Trophoblast cell (in vitro differentiated cells and primary cell): Measurements from ENCODE around the gene PAK2.

Source experiments
- DNase-seq, 2 donors: peaks; one replicate each; pipeline ENCODE4 v3.0.0-alpha.2; 2016
- H2AFZ ChIP-seq: 2 replicates; pipeline ENCODE4 v1.6.1; 2013; ENCODE audit warnings: low read length, moderate library complexity, mild to moderate bottlenecking; ENCODE audit not compliant: insufficient read depth, poor library complexity
- H2AK5ac ChIP-seq: 2 replicates; pipeline ENCODE4 v1.6.1; 2013; ENCODE audit warnings: mild to moderate bottlenecking, low read length
- H2BK120ac ChIP-seq: 2 replicates; pipeline ENCODE4 v1.6.1; 2013; ENCODE audit warnings: low read length, mild to moderate bottlenecking, moderate library complexity; ENCODE audit not compliant: insufficient read depth, poor library complexity
- H2BK12ac ChIP-seq: 2 replicates; pipeline ENCODE4 v1.6.1; 2013; ENCODE audit warnings: mild to moderate bottlenecking, low read length, moderate library complexity
- H2BK5ac ChIP-seq: 2 replicates; pipeline ENCODE4 v1.6.1; 2013; ENCODE audit warnings: low read length, low read depth, moderate library complexity, mild to moderate bottlenecking; ENCODE audit not compliant: poor library complexity
- H3K14ac ChIP-seq: 2 replicates; pipeline ENCODE4 v1.6.1; 2013; ENCODE audit warnings: mild to moderate bottlenecking, low read length
- H3K18ac ChIP-seq: 2 replicates; pipeline ENCODE4 v1.6.1; 2013; ENCODE audit warnings: mild to moderate bottlenecking, low read length
- H3K23ac ChIP-seq: 2 replicates; pipeline ENCODE4 v1.6.1; 2013; ENCODE audit warnings: low read length
- H3K27ac ChIP-seq: 2 replicates; pipeline ENCODE4 v1.5.1; 2013; ENCODE audit warnings: low read depth, mild to moderate bottlenecking, inconsistent platforms, low read length, moderate library complexity
- H3K27me3 ChIP-seq: 2 replicates; pipeline ENCODE4 v1.6.1; 2013; ENCODE audit warnings: inconsistent platforms, mild to moderate bottlenecking, low read length, moderate library complexity; ENCODE audit not compliant: insufficient read depth
- H3K36me3 ChIP-seq, 2 experiments: 1 replicate in 1 of 2; 2 replicates in 1 of 2; pipeline ENCODE4 v1.6.1; 2013; ENCODE audit warnings: low read length in 2 of 2, mild to moderate bottlenecking in 2 of 2, moderate library complexity in 1 of 2; ENCODE audit not compliant: insufficient read depth in 2 of 2, control insufficient read depth in 1 of 2
- H3K4ac ChIP-seq: 2 replicates; pipeline ENCODE4 v1.6.1; 2013; ENCODE audit warnings: low read depth, mild to moderate bottlenecking, low read length, moderate library complexity
- H3K4me1 ChIP-seq, 2 experiments: 1 replicate in 1 of 2; 2 replicates in 1 of 2; pipeline ENCODE4 v1.6.1; 2013; ENCODE audit warnings: low read length in 2 of 2, mild to moderate bottlenecking in 2 of 2, moderate library complexity in 1 of 2; ENCODE audit not compliant: insufficient read depth in 2 of 2, control insufficient read depth in 1 of 2
- H3K4me2 ChIP-seq: 2 replicates; pipeline ENCODE4 v1.6.1; 2013; ENCODE audit warnings: inconsistent platforms, mild to moderate bottlenecking, low read length, moderate library complexity
- H3K4me3 ChIP-seq: 2 replicates; pipeline ENCODE4 v1.5.1; 2013; ENCODE audit warnings: mild to moderate bottlenecking, low read depth, low read length, inconsistent platforms
- H3K79me1 ChIP-seq: one replicate; pipeline ENCODE4 v1.6.1; 2013; ENCODE audit warnings: low read length
- H3K79me2 ChIP-seq: 2 replicates; pipeline ENCODE4 v1.6.1; 2013; ENCODE audit warnings: low read length, mild to moderate bottlenecking; ENCODE audit not compliant: control insufficient read depth, insufficient read depth, poor library complexity
- H3K9ac ChIP-seq: 2 replicates; pipeline ENCODE4 v1.6.1; 2013; ENCODE audit warnings: mild to moderate bottlenecking, low read length
- H3K9me3 ChIP-seq: 2 replicates; pipeline ENCODE4 v1.6.1; 2013; ENCODE audit warnings: low read depth, mild to moderate bottlenecking, control low read depth, inconsistent platforms, low read length; ENCODE audit not compliant: insufficient read depth
- H4K12ac ChIP-seq: 2 replicates; pipeline ENCODE4 v1.6.1; 2013; ENCODE audit warnings: low read depth, mild to moderate bottlenecking, low read length, moderate library complexity
- H4K8ac ChIP-seq: 2 replicates; pipeline ENCODE4 v1.6.1; 2013; ENCODE audit warnings: low read depth, mild to moderate bottlenecking, low read length, moderate library complexity
- H4K91ac ChIP-seq: one replicate; pipeline ENCODE4 v1.6.1; 2013; ENCODE audit warnings: low read depth, mild to moderate bottlenecking, low read length, moderate library complexity
- WGBS: extraction: QIAGEN DNeasy Blood & Tissue Kit; methylation state at CpG from one replicate; pipeline ENCODE4 v1.1.7; 2013; ENCODE audit warnings: missing lambda C conversion rate; ENCODE audit not compliant: insufficient read length, insufficient coverage; ENCODE audit errors: extremely low coverage; 5-methylcytosine and 5-hydroxymethylcytosine counted together

PAK2 gene

DNA sequence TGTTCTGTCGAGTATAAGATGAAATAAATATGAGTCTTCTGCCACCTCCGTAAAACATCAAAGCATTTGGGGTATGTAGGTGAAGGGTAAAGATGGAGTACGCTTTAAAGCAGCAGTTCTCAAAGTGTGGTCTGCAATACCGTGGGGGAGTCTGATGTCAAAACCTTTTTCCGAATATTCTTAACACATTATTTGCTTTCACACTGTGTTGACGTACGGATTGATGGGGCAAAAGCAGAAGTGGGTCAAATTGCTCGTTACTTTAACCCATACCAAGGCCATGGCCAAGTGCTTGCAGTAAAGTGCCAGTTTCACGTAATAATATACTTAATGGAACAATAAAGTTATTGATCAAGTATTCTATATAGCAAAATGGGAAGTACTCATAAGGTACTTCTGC lies 36.3 kb downstream of the PAK2 start:
- H3K4me1 ChIP-seq, result peaks cover 11 to 12% of the 10 kb centered on the region in 2 experiments
- H3K27ac ChIP-seq, result no peak overlapping the region
- H2BK120ac ChIP-seq, result no peak overlapping the region
- no peak overlapping the region for H3K4me3 ChIP-seq
- H3K4ac ChIP-seq, result no peak overlapping the region
- peaks cover 4% of the 10 kb centered on the region for H3K79me2 ChIP-seq
- no CpG with 5 or more reads among the region's 9 CpGs for WGBS
- no peaks in the 10 kb centered on the region for H3K9me3 ChIP-seq
- no peak overlapping the region for H3K9ac ChIP-seq
- H3K27me3 ChIP-seq, result no peaks in the 10 kb centered on the region
- DNase-seq, result no peak
- H2AFZ ChIP-seq, result no peak overlapping the region
- H3K14ac ChIP-seq, result no peak overlapping the region
- H3K36me3 ChIP-seq, result peaks cover 2 to 6% of the 10 kb centered on the region in 2 experiments
- no peak overlapping the region for H2BK12ac ChIP-seq
- no peak overlapping the region for H4K91ac ChIP-seq
- H3K23ac ChIP-seq, result no peak overlapping the region
- peaks cover 3% of the 10 kb centered on the region for H3K79me1 ChIP-seq
- no peak overlapping the region for H3K18ac ChIP-seq
- no peak overlapping the region for H2AK5ac ChIP-seq
- H4K12ac ChIP-seq, result no peak overlapping the region
- no peak overlapping the region for H4K8ac ChIP-seq
- H2BK5ac ChIP-seq, result no peak overlapping the region
- H3K4me2 ChIP-seq, result no peak overlapping the region

DNA sequence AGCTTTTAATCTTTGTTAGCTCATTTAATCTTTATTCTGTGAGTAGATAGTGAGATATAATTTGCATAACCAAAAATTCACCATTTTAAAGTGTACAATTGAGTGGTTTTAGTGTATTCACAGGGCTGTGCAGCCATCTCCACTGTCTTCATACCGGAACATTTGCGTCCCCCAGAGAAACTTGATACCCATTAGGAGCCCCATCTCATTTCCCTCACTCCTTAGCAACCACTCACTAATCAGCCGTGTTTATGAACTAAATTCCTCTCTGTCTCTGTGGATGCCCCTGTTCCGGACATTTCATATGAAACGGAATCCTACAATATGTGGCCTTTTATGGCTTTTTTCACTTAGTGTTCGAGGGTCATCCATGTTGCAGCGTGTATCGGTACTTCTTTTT lies 38.2 kb downstream of the PAK2 start:
- peaks cover 4% of the 10 kb centered on the region for H3K79me2 ChIP-seq
- no CpG with 5 or more reads among the region's 8 CpGs for WGBS
- H3K4me2 ChIP-seq, result no peak overlapping the region
- no peak overlapping the region for H3K23ac ChIP-seq
- peaks cover 3% of the 10 kb centered on the region for H3K79me1 ChIP-seq
- H2BK5ac ChIP-seq, result no peak overlapping the region
- peak overlapping the region; percentile 79 for H3K27ac ChIP-seq
- peaks cover 9 to 11% of the 10 kb centered on the region in 2 experiments for H3K4me1 ChIP-seq
- H2BK120ac ChIP-seq, result no peak overlapping the region
- H3K4ac ChIP-seq, result no peak overlapping the region
- peaks cover 2 to 6% of the 10 kb centered on the region in 2 experiments for H3K36me3 ChIP-seq
- H3K18ac ChIP-seq, result no peak overlapping the region
- no peaks in the 10 kb centered on the region for H3K27me3 ChIP-seq
- H2BK12ac ChIP-seq, result no peak overlapping the region
- no peak overlapping the region for H2AK5ac ChIP-seq
- H3K14ac ChIP-seq, result no peak overlapping the region
- H3K9me3 ChIP-seq, result no peaks in the 10 kb centered on the region
- H4K12ac ChIP-seq, result no peak overlapping the region
- no peak overlapping the region for H4K8ac ChIP-seq
- no peak overlapping the region for H3K4me3 ChIP-seq
- DNase-seq, result no peak
- no peak overlapping the region for H4K91ac ChIP-seq
- no peak overlapping the region for H2AFZ ChIP-seq
- no peak overlapping the region for H3K9ac ChIP-seq

DNA sequence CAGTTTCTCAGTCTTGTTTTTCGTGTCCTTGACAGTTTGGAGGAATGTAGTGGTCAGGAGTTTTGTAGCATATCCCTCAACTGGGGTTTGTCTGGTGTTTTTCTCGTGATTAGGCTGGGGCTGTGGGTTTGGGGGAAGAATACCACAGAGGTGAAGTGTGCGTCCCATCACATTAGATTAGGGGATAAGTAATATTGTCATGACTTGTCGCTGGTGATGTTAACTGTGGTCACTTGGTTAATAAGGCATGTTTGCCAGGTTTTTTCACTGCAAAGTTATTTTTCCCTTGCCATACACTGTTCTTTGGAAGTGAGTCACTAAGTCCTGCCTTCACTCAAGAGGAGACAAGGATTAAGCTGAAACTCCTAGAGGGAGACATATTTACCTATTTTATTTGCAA lies 39.1 kb downstream of the PAK2 start:
- WGBS, result no CpG with 5 or more reads among the region's 4 CpGs
- Histone ChIP-seq H2AK5ac (no peak overlapping the region), H3K9ac (no peak overlapping the region), H3K9me3 (no peaks in the 10 kb centered on the region), H3K4me2 (peak overlapping the region; percentile 17), H2BK12ac (no peak overlapping the region), H4K91ac (no peak overlapping the region), H3K36me3 (peaks cover 2 to 10% of the 10 kb centered on the region in 2 experiments), H3K4me3 (no peak overlapping the region), H4K12ac (no peak overlapping the region), H2BK5ac (no peak overlapping the region), H3K27ac (peak overlapping the region; percentile 79), H3K18ac (no peak overlapping the region), H2BK120ac (no peak overlapping the region), H3K14ac (no peak overlapping the region), H3K27me3 (no peaks in the 10 kb centered on the region), H3K4ac (peak overlapping the region; percentile 6), H3K79me1 (peaks cover 3% of the 10 kb centered on the region), H3K79me2 (peaks cover 2% of the 10 kb centered on the region), H2AFZ (no peak overlapping the region), H3K23ac (no peak overlapping the region), H4K8ac (no peak overlapping the region), H3K4me1 (peaks cover 8 to 9% of the 10 kb centered on the region in 2 experiments)
- no peak for DNase-seq

DNA sequence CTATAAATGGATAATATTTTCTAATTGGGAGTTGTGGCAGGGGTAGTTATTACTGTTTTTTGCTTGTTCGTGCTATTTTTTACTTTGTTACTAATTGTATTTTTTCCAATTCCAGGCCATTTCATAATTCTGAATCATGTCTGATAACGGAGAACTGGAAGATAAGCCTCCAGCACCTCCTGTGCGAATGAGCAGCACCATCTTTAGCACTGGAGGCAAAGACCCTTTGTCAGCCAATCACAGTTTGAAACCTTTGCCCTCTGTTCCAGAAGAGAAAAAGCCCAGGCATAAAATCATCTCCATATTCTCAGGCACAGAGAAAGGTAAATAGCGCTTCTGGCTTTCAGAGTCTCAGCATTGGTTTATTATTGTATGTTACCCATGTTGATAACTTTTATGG lies 42.9 kb downstream of the PAK2 start:
- Histone ChIP-seq H3K4ac (no peak overlapping the region), H3K14ac (no peak overlapping the region), H3K9me3 (no peaks in the 10 kb centered on the region), H3K79me1 (peaks cover 3% of the 10 kb centered on the region), H2BK5ac (no peak overlapping the region), H2AFZ (no peak overlapping the region), H4K12ac (no peak overlapping the region), H3K36me3 (peaks cover 2 to 12% of the 10 kb centered on the region in 2 experiments), H3K4me3 (no peak overlapping the region), H2AK5ac (no peak overlapping the region), H4K91ac (no peak overlapping the region), H3K9ac (no peak overlapping the region), H3K4me2 (no peak overlapping the region), H4K8ac (no peak overlapping the region), H3K79me2 (no peaks in the 10 kb centered on the region), H2BK120ac (no peak overlapping the region), H3K27ac (no peak overlapping the region), H3K23ac (no peak overlapping the region), H3K4me1 (peaks cover 6 to 10% of the 10 kb centered on the region in 2 experiments), H3K18ac (no peak overlapping the region), H3K27me3 (no peaks in the 10 kb centered on the region), H2BK12ac (no peak overlapping the region)
- no peak for DNase-seq
- no CpG with 5 or more reads among the region's 4 CpGs for WGBS
